ENCODE measurements around the gene PHF10. TPM values are rescaled to one million over a fixed set of nuclear protein-coding genes. Genes with fewer than 3 reads are reported as not detected.

The PHF10 gene
- polyA plus RNA-seq, 3 donors from 2014 or later, result 6.0 to 13.0 (median 7.9) TPM

- Mint-ChIP-seq H3K4me1 (peaks cover 3 to 4% of the 10 kb centered on the region in 2 donors), H3K36me3 (peaks cover 51 to 69% (median 58%) of the 10 kb centered on the region in 3 donors), H3K27ac (no peak overlapping the region), H3K4me3 (no peak overlapping the region), H3K27me3 (ENCODE audit: low read depth in 3 of 3) (peaks cover 0 to 3% (median 1%) of the 10 kb centered on the region in 3 donors), H3K9me3 (peaks cover 3 to 21% (median 14%) of the 10 kb centered on the region in 6 donors)
- DNase-seq, result no peak
Observed at GRCh38 chr6:169685860-169686259, 38.4 kb downstream of the PHF10 start.

GRCh38 chr6:169684056-169684455 lies 40.2 kb downstream of the PHF10 start:
- H3K36me3 Mint-ChIP-seq, result peaks cover 59 to 75% (median 64%) of the 10 kb centered on the region in 3 donors
- no peak overlapping the region for H3K4me3 Mint-ChIP-seq
- H3K4me1 Mint-ChIP-seq, result no peaks in the 10 kb centered on the region
- H3K27me3 Mint-ChIP-seq (ENCODE audit: low read depth in 3 of 3), result peaks cover 0 to 3% (median 0%) of the 10 kb centered on the region in 3 donors
- H3K9me3 Mint-ChIP-seq, result peaks cover 3 to 21% (median 14%) of the 10 kb centered on the region in 6 donors
- no peak for DNase-seq
- H3K27ac Mint-ChIP-seq, result no peak overlapping the region

GRCh38 chr6:169678342-169678741 lies 46.0 kb downstream of the PHF10 start:
- Mint-ChIP-seq H3K9me3 (no peaks in the 10 kb centered on the region), H3K4me3 (no peak overlapping the region), H3K4me1 (no peaks in the 10 kb centered on the region), H3K27me3 (ENCODE audit: low read depth in 3 of 3) (peaks cover 0 to 2% (median 0%) of the 10 kb centered on the region in 3 donors), H3K27ac (no peak overlapping the region), H3K36me3 (peaks cover 26 to 42% (median 35%) of the 10 kb centered on the region in 3 donors)
- no peak for DNase-seq

- Mint-ChIP-seq H3K4me3 (no peak overlapping the region), H3K36me3 (peaks cover 18 to 31% (median 31%) of the 10 kb centered on the region in 3 donors), H3K4me1 (no peaks in the 10 kb centered on the region), H3K27ac (no peak overlapping the region), H3K27me3 (ENCODE audit: low read depth in 3 of 3) (peaks cover 0 to 3% (median 0%) of the 10 kb centered on the region in 3 donors), H3K9me3 (no peaks in the 10 kb centered on the region)
- no peak for DNase-seq
Observed at GRCh38 chr6:169677096-169677495, 47.2 kb downstream of the PHF10 start.

GRCh38 chr6:169675011-169675410 lies 49.3 kb downstream of the PHF10 start:
- Mint-ChIP-seq H3K36me3 (peaks cover 3 to 22% (median 21%) of the 10 kb centered on the region in 3 donors), H3K4me3 (no peak overlapping the region), H3K27ac (no peak overlapping the region), H3K27me3 (ENCODE audit: low read depth in 3 of 3) (peaks cover 0 to 1% (median 0%) of the 10 kb centered on the region in 3 donors), H3K4me1 (no peaks in the 10 kb centered on the region), H3K9me3 (no peaks in the 10 kb centered on the region)
- DNase-seq, result no peak

- H3K27ac Mint-ChIP-seq, result no peak overlapping the region
- peaks cover 0 to 1% (median 1%) of the 10 kb centered on the region in 3 donors for H3K27me3 Mint-ChIP-seq (ENCODE audit: low read depth in 3 of 3)
- H3K9me3 Mint-ChIP-seq, result no peaks in the 10 kb centered on the region
- H3K4me1 Mint-ChIP-seq, result peaks cover 0 to 2% of the 10 kb centered on the region in 2 donors
- peaks cover 4 to 27% (median 8%) of the 10 kb centered on the region in 3 donors for H3K36me3 Mint-ChIP-seq
- no peak for DNase-seq
- H3K4me3 Mint-ChIP-seq, result no peak overlapping the region
Observed at GRCh38 chr6:169671563-169671962, 52.7 kb downstream of the PHF10 start.

GRCh38 chr6:169669889-169670288 lies 54.4 kb downstream of the PHF10 start:
- no peak overlapping the region for H3K4me3 Mint-ChIP-seq
- H3K9me3 Mint-ChIP-seq, result no peaks in the 10 kb centered on the region
- H3K27me3 Mint-ChIP-seq (ENCODE audit: low read depth in 3 of 3), result peaks cover 0 to 1% (median 1%) of the 10 kb centered on the region in 3 donors
- H3K36me3 Mint-ChIP-seq, result peaks cover 4 to 27% (median 4%) of the 10 kb centered on the region in 3 donors
- DNase-seq, result no peak
- peaks cover 0 to 2% of the 10 kb centered on the region in 2 donors for H3K4me1 Mint-ChIP-seq
- peak overlapping the region in 1 of 6 donors; percentile 4 for H3K27ac Mint-ChIP-seq

- H3K4me1 Mint-ChIP-seq, result peaks cover 0 to 2% of the 10 kb centered on the region in 2 donors
- H3K9me3 Mint-ChIP-seq, result no peaks in the 10 kb centered on the region
- DNase-seq, result no peak
- H3K27me3 Mint-ChIP-seq (ENCODE audit: low read depth in 3 of 3), result peaks cover 0 to 1% (median 1%) of the 10 kb centered on the region in 3 donors
- H3K4me3 Mint-ChIP-seq, result no peak overlapping the region
- H3K27ac Mint-ChIP-seq, result no peak overlapping the region
- peaks cover 4 to 27% (median 4%) of the 10 kb centered on the region in 3 donors for H3K36me3 Mint-ChIP-seq
Observed at GRCh38 chr6:169669147-169669546, 55.2 kb downstream of the PHF10 start.

- no peak overlapping the region for H3K27ac Mint-ChIP-seq
- peaks cover 0 to 1% (median 1%) of the 10 kb centered on the region in 3 donors for H3K27me3 Mint-ChIP-seq (ENCODE audit: low read depth in 3 of 3)
Observed at GRCh38 chr6:169668203-169668847, 56.0 kb downstream of the PHF10 start.

GRCh38 chr6:169667716-169668115 lies 56.6 kb downstream of the PHF10 start:
- peaks cover 0 to 1% (median 0%) of the 10 kb centered on the region in 3 donors for H3K27me3 Mint-ChIP-seq (ENCODE audit: low read depth in 3 of 3)
- H3K27ac Mint-ChIP-seq, result no peak overlapping the region
- no peak overlapping the region for H3K4me3 Mint-ChIP-seq
- DNase-seq, result no peak
- peaks cover 0 to 2% of the 10 kb centered on the region in 2 donors for H3K4me1 Mint-ChIP-seq
- H3K9me3 Mint-ChIP-seq, result no peaks in the 10 kb centered on the region
- peaks cover 4 to 37% (median 11%) of the 10 kb centered on the region in 3 donors for H3K36me3 Mint-ChIP-seq

More at GRCh38 chr6:169668203-169668847, 56.0 kb downstream of the PHF10 start:
- no peak for DNase-seq
- peaks cover 4 to 31% (median 7%) of the 10 kb centered on the region in 3 donors for H3K36me3 Mint-ChIP-seq
- H3K4me1 Mint-ChIP-seq, result peaks cover 0 to 2% of the 10 kb centered on the region in 2 donors
- no peaks in the 10 kb centered on the region for H3K9me3 Mint-ChIP-seq
- H3K4me3 Mint-ChIP-seq, result no peak overlapping the region

GRCh38 chr6:169666441-169666840 lies 57.9 kb downstream of the PHF10 start:
- Mint-ChIP-seq H3K27ac (no peak overlapping the region), H3K4me1 (peaks cover 0 to 2% of the 10 kb centered on the region in 2 donors)

GRCh38 chr6:169665289-169665688 lies 59.0 kb downstream of the PHF10 start:
- Mint-ChIP-seq H3K9me3 (no peaks in the 10 kb centered on the region), H3K4me1 (peaks cover 0 to 2% of the 10 kb centered on the region in 2 donors), H3K4me3 (no peak overlapping the region), H3K27ac (no peak overlapping the region), H3K36me3 (peaks cover 4 to 31% (median 11%) of the 10 kb centered on the region in 3 donors), H3K27me3 (ENCODE audit: low read depth in 3 of 3) (peaks cover 0 to 1% (median 0%) of the 10 kb centered on the region in 3 donors)
- no peak for DNase-seq

More at GRCh38 chr6:169666441-169666840, 57.9 kb downstream of the PHF10 start:
- peaks cover 4 to 33% (median 12%) of the 10 kb centered on the region in 3 donors for H3K36me3 Mint-ChIP-seq
- no peak for DNase-seq
- H3K9me3 Mint-ChIP-seq, result no peaks in the 10 kb centered on the region
- H3K4me3 Mint-ChIP-seq, result no peak overlapping the region
- H3K27me3 Mint-ChIP-seq (ENCODE audit: low read depth in 3 of 3), result peaks cover 0 to 1% (median 0%) of the 10 kb centered on the region in 3 donors

- Mint-ChIP-seq H3K27me3 (ENCODE audit: low read depth in 3 of 3) (peaks cover 0 to 1% (median 0%) of the 10 kb centered on the region in 3 donors), H3K36me3 (peaks cover 4 to 33% (median 11%) of the 10 kb centered on the region in 3 donors), H3K4me3 (no peak overlapping the region), H3K4me1 (no peaks in the 10 kb centered on the region), H3K27ac (no peak overlapping the region), H3K9me3 (no peaks in the 10 kb centered on the region)
- DNase-seq, result no peak
Observed at GRCh38 chr6:169664227-169664626, 60.1 kb downstream of the PHF10 start.

GRCh38 chr6:169663468-169663867 lies 60.8 kb downstream of the PHF10 start:
- H3K27ac Mint-ChIP-seq, result peak overlapping the region in 1 of 6 donors; percentile 19

More at GRCh38 chr6:169663468-169663867, 60.8 kb downstream of the PHF10 start:
- no peaks in the 10 kb centered on the region for H3K4me1 Mint-ChIP-seq
- H3K4me3 Mint-ChIP-seq, result no peak overlapping the region
- H3K9me3 Mint-ChIP-seq, result no peaks in the 10 kb centered on the region
- peaks cover 4 to 34% (median 11%) of the 10 kb centered on the region in 3 donors for H3K36me3 Mint-ChIP-seq
- peaks cover 0 to 1% (median 0%) of the 10 kb centered on the region in 3 donors for H3K27me3 Mint-ChIP-seq (ENCODE audit: low read depth in 3 of 3)
- DNase-seq, result no peak

All from immature natural killer cell (primary cell).